Keratinocyte (primary cell): Measurements from ENCODE around the gene MYO1E.

ENCODE experiments used
- EZH2 ChIP-seq: IDR thresholded peaks from one replicate; pipeline ENCODE4 v1.6.1; 2012; ENCODE audit warnings: inconsistent platforms, mild to moderate bottlenecking, low read length, moderate library complexity
- TF ChIP-seq, protein P1 (sequence below), 3 experiments: IDR thresholded peaks in 1 of 3; conservative IDR thresholded peaks in 1 of 3; optimal IDR thresholded peaks in 1 of 3; 2 replicates in 2 of 3; 3 replicates in 1 of 3; pipeline versions ENCODE3 to v1.5.1; 2011; ENCODE audit warnings: low read length in 3 of 3, mild to moderate bottlenecking in 3 of 3, moderate library complexity in 2 of 3, control low read depth in 1 of 3, inconsistent platforms in 1 of 3; ENCODE audit not compliant: insufficient read depth in 2 of 3; ENCODE audit errors: extremely low read depth in 1 of 3

GRCh38 chr15:59378855-59379254 is 6.2 kb upstream of the MYO1E start:
- TF ChIP-seq EZH2 = no peak
- TF ChIP-seq, protein P1, sequence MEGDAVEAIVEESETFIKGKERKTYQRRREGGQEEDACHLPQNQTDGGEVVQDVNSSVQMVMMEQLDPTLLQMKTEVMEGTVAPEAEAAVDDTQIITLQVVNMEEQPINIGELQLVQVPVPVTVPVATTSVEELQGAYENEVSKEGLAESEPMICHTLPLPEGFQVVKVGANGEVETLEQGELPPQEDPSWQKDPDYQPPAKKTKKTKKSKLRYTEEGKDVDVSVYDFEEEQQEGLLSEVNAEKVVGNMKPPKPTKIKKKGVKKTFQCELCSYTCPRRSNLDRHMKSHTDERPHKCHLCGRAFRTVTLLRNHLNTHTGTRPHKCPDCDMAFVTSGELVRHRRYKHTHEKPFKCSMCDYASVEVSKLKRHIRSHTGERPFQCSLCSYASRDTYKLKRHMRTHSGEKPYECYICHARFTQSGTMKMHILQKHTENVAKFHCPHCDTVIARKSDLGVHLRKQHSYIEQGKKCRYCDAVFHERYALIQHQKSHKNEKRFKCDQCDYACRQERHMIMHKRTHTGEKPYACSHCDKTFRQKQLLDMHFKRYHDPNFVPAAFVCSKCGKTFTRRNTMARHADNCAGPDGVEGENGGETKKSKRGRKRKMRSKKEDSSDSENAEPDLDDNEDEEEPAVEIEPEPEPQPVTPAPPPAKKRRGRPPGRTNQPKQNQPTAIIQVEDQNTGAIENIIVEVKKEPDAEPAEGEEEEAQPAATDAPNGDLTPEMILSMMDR (optimal IDR thresholded peaks at IDR 0.05 in 1 of 3, IDR thresholded peaks at IDR 0.05 in 1 of 3, conservative IDR thresholded peaks at IDR 0.05 in 1 of 3; ENCODE audit: extremely low read depth in 1 of 3, insufficient read depth in 2 of 3, low read length in 3 of 3) = no peak
